Ishikawa (cell line): ENCODE data around the gene C2CD4C.

Experiments
- CEBPB ChIP-seq: IDR thresholded peaks from 2 replicates; pipeline ENCODE4 v1.6.1; 2012
- CREB1 ChIP-seq: IDR thresholded peaks from 2 replicates; pipeline ENCODE4 v1.6.1; 2012; ENCODE audit warnings: low read depth
- EGR1 ChIP-seq: IDR thresholded peaks from 2 replicates; pipeline ENCODE4 v1.6.1; 2012
- EP300 ChIP-seq: IDR thresholded peaks from 2 replicates; pipeline ENCODE4 v1.6.1; 2012; ENCODE audit warnings: borderline replicate concordance
- FOXM1 ChIP-seq: IDR thresholded peaks from 2 replicates; pipeline ENCODE4 v1.6.1; 2012; ENCODE audit warnings: low read depth, borderline replicate concordance
- NFIC ChIP-seq: IDR thresholded peaks from 2 replicates; pipeline ENCODE4 v1.6.1; 2012
- RAD21 ChIP-seq: IDR thresholded peaks from 2 replicates; pipeline ENCODE4 v1.6.1; 2012; ENCODE audit warnings: low read depth
- TAF1 ChIP-seq: IDR thresholded peaks from 2 replicates; pipeline ENCODE4 v1.6.1; 2012; ENCODE audit warnings: low read depth, mild to moderate bottlenecking
- TCF12 ChIP-seq: IDR thresholded peaks from 2 replicates; pipeline ENCODE4 v1.6.1; 2012; ENCODE audit warnings: low read depth
- TEAD4 ChIP-seq: IDR thresholded peaks from 2 replicates; pipeline ENCODE4 v1.6.1; 2012
- YY1 ChIP-seq: IDR thresholded peaks from 2 replicates; pipeline ENCODE4 v1.6.1; 2012; ENCODE audit warnings: low read depth
- ZBTB7A ChIP-seq: IDR thresholded peaks from 2 replicates; pipeline ENCODE4 v1.6.1; 2012; ENCODE audit warnings: low read depth
- TF ChIP-seq, protein P1 (sequence below): IDR thresholded peaks from 2 replicates; pipeline ENCODE4 v1.6.1; 2012; ENCODE audit warnings: low read depth, mild to moderate bottlenecking
- TF ChIP-seq, protein P2 (sequence below): IDR thresholded peaks from 2 replicates; pipeline ENCODE4 v1.6.1; 2012
- TF ChIP-seq, protein P3 (sequence below): IDR thresholded peaks from 2 replicates; pipeline ENCODE4 v1.6.1; 2012

Gene C2CD4C

DNA sequence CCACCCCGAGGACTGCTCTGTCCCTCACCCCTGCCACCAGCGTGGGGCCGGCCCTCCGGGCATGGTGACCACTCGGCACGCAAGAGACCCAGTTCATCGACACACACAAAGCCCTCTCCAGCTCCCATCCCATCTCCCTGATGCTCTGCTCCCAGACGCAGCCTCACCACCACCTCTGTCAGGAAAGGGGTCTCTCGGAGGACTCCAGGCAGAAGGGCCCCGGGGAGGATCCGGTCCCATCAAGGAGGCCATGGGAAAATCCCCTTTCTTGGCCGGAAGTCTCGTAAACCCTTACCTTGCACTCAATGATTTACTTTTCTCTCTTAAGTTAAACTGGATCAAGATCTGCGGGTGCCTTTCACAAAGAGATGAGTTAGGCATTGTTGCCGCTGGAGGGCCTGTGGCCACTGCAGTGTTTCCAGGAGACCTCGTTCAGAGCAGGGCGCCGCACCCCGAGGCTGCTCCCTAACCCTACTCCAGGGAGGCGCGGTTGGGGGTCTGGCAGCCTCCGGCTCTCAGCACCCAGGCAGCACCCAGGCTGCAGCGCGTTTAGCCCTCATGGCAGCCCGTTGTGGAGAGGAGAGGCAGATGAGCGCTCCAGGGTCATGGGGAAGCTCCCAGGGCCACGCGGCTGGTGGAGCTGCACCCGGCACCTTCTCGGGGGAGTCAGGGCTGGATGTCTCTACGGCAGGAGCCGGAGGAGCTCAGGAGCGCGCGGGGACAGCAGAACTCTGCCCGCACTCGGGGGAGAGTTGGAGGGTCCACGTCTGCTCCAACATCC, 31.0 kb downstream of the C2CD4C start:
- TF ChIP-seq RAD21 (no peak), EGR1 (no peak), FOXM1 (no peak), TEAD4 (no peak), ZBTB7A (no peak), NFIC (no peak), TAF1 (no peak), CEBPB (no peak), EP300 (no peak)
- TF ChIP-seq, protein P1, sequence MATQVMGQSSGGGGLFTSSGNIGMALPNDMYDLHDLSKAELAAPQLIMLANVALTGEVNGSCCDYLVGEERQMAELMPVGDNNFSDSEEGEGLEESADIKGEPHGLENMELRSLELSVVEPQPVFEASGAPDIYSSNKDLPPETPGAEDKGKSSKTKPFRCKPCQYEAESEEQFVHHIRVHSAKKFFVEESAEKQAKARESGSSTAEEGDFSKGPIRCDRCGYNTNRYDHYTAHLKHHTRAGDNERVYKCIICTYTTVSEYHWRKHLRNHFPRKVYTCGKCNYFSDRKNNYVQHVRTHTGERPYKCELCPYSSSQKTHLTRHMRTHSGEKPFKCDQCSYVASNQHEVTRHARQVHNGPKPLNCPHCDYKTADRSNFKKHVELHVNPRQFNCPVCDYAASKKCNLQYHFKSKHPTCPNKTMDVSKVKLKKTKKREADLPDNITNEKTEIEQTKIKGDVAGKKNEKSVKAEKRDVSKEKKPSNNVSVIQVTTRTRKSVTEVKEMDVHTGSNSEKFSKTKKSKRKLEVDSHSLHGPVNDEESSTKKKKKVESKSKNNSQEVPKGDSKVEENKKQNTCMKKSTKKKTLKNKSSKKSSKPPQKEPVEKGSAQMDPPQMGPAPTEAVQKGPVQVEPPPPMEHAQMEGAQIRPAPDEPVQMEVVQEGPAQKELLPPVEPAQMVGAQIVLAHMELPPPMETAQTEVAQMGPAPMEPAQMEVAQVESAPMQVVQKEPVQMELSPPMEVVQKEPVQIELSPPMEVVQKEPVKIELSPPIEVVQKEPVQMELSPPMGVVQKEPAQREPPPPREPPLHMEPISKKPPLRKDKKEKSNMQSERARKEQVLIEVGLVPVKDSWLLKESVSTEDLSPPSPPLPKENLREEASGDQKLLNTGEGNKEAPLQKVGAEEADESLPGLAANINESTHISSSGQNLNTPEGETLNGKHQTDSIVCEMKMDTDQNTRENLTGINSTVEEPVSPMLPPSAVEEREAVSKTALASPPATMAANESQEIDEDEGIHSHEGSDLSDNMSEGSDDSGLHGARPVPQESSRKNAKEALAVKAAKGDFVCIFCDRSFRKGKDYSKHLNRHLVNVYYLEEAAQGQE: no peak
- TF ChIP-seq, protein P2, sequence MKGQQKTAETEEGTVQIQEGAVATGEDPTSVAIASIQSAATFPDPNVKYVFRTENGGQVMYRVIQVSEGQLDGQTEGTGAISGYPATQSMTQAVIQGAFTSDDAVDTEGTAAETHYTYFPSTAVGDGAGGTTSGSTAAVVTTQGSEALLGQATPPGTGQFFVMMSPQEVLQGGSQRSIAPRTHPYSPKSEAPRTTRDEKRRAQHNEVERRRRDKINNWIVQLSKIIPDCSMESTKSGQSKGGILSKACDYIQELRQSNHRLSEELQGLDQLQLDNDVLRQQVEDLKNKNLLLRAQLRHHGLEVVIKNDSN: no peak

DNA sequence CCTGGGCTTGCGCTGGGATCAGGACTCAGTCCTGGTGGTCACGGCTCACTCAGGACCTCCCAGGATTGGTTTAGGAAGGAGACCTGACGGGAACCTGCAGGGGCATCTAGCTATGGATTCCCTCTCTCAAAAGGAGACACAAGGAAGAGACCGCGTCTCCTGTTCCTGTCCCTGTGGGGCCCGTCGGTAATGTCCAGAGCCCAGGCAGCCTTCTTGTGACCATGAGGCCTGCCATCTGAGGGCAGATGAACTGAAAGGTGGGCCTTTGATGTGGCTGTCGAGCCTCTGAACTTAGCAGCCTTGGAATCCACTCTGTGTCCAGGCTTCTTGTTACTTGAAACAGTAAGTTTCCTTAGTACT, 32.9 kb downstream of the C2CD4C start:
- no peak for TF ChIP-seq NFIC
- TF ChIP-seq TAF1: no peak
- no peak for TF ChIP-seq EGR1
- TF ChIP-seq TCF12: no peak
- TF ChIP-seq, protein P1: no peak
- TF ChIP-seq, protein P2: no peak
- TF ChIP-seq TEAD4: no peak
- TF ChIP-seq ZBTB7A: no peak
- no peak for TF ChIP-seq CREB1
- TF ChIP-seq FOXM1: no peak
- TF ChIP-seq YY1: no peak
- no peak for TF ChIP-seq RAD21
- no peak for TF ChIP-seq CEBPB

DNA sequence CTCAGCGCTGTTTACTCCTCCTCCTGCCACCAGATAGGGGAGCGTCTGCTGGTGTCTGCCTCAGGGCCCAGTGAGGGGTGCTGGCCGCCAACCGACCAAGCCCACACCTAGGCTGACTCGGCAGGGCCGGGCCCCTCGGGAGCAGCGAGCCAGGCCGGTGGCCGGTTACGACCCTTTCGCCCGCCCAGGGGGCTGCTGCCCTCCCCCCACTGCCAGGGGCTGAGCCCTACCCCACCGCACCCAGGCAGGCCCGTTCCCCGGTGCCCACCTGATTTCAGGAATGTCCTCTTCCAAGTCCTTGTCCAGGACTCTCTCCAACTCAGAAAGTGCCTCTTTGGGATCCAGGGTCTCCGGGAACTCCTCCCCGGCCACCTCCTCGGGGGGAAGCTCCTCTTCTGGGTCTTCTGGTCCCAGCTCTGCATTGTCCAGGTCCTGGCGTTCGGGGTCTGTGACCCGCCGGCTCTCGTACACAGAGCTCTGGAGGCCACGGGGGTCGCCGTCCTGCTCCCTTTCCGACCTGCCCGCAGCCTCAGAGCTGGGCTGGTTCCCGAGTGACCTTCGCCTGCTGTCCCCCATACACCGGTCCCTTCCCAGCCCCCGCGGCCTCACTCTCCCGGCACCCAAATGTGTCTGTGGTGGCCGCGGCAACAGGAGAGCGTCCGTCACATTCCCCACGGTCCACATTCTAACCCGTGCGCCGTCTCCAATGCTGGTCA, 33.4 kb downstream of the C2CD4C start:
- TF ChIP-seq, protein P1: no peak
- no peak for TF ChIP-seq RAD21
- TF ChIP-seq, protein P3, sequence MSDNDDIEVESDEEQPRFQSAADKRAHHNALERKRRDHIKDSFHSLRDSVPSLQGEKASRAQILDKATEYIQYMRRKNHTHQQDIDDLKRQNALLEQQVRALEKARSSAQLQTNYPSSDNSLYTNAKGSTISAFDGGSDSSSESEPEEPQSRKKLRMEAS: no peak
- no peak for TF ChIP-seq FOXM1

DNA sequence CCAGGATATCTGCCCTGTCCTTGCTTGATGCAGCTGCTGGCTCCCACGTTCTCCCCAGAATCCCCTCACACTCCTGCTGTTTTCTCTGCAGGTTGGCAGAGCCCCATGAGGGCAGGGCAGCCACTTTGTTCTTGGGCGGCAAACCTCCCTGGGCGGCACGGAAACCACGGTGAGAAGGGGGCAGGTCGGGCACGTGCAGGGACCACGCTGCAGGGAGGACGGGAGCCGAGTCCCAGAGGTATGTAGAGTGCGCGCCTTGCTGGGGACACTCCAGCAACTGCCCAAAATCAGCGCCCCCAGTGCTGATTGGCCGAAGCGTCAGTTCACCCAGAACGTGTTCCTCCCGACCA, 34.1 kb downstream of the C2CD4C start:
- TF ChIP-seq TEAD4 (no peak), CREB1 (no peak), YY1 (no peak), TAF1 (no peak), TCF12 (no peak), EP300 (no peak), FOXM1 (no peak)
- TF ChIP-seq, protein P1: no peak
